Spleen (tissue), 11 donors: ENCODE data around the gene KCNK7. TPM values are rescaled to one million over a fixed set of nuclear protein-coding genes. Genes with fewer than 3 reads are reported as not detected.

Experiments
- DNase-seq: peaks from one replicate; pipeline ENCODE4 v3.0.0-alpha.2; 2020
- H3K27ac ChIP-seq, 8 donors: fragments of 200-600 bp; sonication (generic) in 7 of 8; 1 replicate in 4 of 8; 2 replicates in 4 of 8; pipeline versions ENCODE4 v1.5.0 to v1.8.0; 2016 to 2021; ENCODE audit warnings: inconsistent platforms in 4 of 8, mild to moderate bottlenecking in 4 of 8, moderate library complexity in 1 of 8
- H3K27me3 ChIP-seq, 7 donors: fragments of 200-600 bp; sonication (generic) in 6 of 7; replicated peaks in 1 of 7; 1 replicate in 4 of 7; 2 replicates in 3 of 7; pipeline versions ENCODE4 v1.5.0 to v1.8.0; 2016 to 2021; ENCODE audit warnings: inconsistent platforms in 3 of 7, mild to moderate bottlenecking in 1 of 7
- H3K36me3 ChIP-seq, 6 donors: fragments of 200-600 bp; sonication (generic) in 5 of 6; 1 replicate in 4 of 6; 2 replicates in 2 of 6; pipeline versions ENCODE4 v1.5.0 to v1.8.0; 2016 to 2021; ENCODE audit warnings: inconsistent platforms in 2 of 6
- H3K4me1 ChIP-seq, 6 donors: fragments of 200-600 bp; sonication (generic) in 5 of 6; 1 replicate in 3 of 6; 2 replicates in 3 of 6; pipeline versions ENCODE4 v1.5.0 to v1.8.0; 2016 to 2021; ENCODE audit warnings: inconsistent platforms in 3 of 6
- H3K4me3 ChIP-seq, 8 donors: fragments of 200-600 bp; sonication (generic) in 7 of 8; 1 replicate in 4 of 8; 2 replicates in 4 of 8; pipeline versions ENCODE4 v1.5.0 to v1.8.0; 2016 to 2021; ENCODE audit warnings: inconsistent platforms in 4 of 8, mild to moderate bottlenecking in 4 of 8, moderate library complexity in 2 of 8
- H3K9me3 ChIP-seq, 8 donors: fragments of 200-600 bp; sonication (generic) in 7 of 8; 1 replicate in 4 of 8; 2 replicates in 4 of 8; pipeline versions ENCODE4 v1.5.0 to v1.8.0; 2016 to 2021; ENCODE audit warnings: inconsistent platforms in 4 of 8
- CTCF ChIP-seq, 11 experiments: fragments of 200-600 bp in 7 of 11; fragments of 450-650 bp in 4 of 11; sonication (generic) in 4 of 11; IDR thresholded peaks in 8 of 11; conservative IDR thresholded peaks in 3 of 11; 1 replicate in 7 of 11; 2 replicates in 4 of 11; pipeline versions ENCODE4 v1.4.0 to v1.8.0; 2016 to 2021; ENCODE audit warnings: antibody characterized with exemption in 11 of 11, inconsistent platforms in 4 of 11, mild to moderate bottlenecking in 1 of 11
- POLR2A ChIP-seq, 3 donors: fragments of 450-650 bp; IDR thresholded peaks; one replicate each; pipeline ENCODE4 v1.5.1; 2017; ENCODE audit warnings: antibody characterized with exemption in 3 of 3, mild to moderate bottlenecking in 1 of 3
- POLR2AphosphoS5 ChIP-seq, 3 donors: sonication (generic); formaldehyde crosslinking; IDR thresholded peaks; one replicate each; pipeline ENCODE4 v1.5.1; 2017; ENCODE audit warnings: antibody characterized with exemption in 3 of 3
- whole genome bisulfite sequencing, 5 donors: extraction: QIAGEN DNeasy Blood & Tissue Kit in 3 of 5; methylation state at CpG; one replicate each; pipeline versions ENCODE4 v1.1.5 to v1.1.7; 2013 to 2018; 5-methylcytosine and 5-hydroxymethylcytosine counted together
- intact Hi-C: fragments of 100-400 bp; cut with DNase I; formaldehyde crosslinking; loops from one replicate; pipeline ENCODE4 v1.15.0; 2023; ENCODE audit warnings: low total_unique reads
- polyA plus RNA-seq, 3 donors: library from polyadenylated mRNA; stranded (reverse); fragments of 200-250 nt; gene quantifications; one replicate each; pipeline ENCODE4 v1.2.1, GENCODE V29; 2013
- total RNA-seq, 7 donors: library from RNA; depleted of rRNA in 3 of 7; stranded (reverse); fragments of >200 nt in 3 of 7; fragmentation: NEBNext Ultra II Directional in 4 of 7; extraction: Animal tissue kit (Norgen Biotek cat#: 25700) in 4 of 7; gene quantifications; one replicate each; pipeline versions ENCODE4 v1.1.0 to v1.2.1, GENCODE V29; 2016 to 2021
- donor health status: healthy with polysubstance abuse.
- donor health status: DM: no; HTN: no; CAD: no; lungs with moderate emphysema.
- donor health status: DM: no; HTN: no; CAD: no.
- donor health status: Bipolar disorder and iron deficiency.
- donor health status: healthy.
- donor health status: DM: no; HTN: no; CAD: no.
- donor health status: DM: yes; HTN: yes; CAD: no.

Gene KCNK7
- total and polyA plus RNA-seq, 10 donors, result 0.63 to 6.2 (median 1.8) TPM

GRCh38 chr11:65596520-65596919 is 920 bp upstream of the KCNK7 start:
- H3K27ac ChIP-seq, result peak overlapping the region in 1 of 8 donors; percentile 27
- H3K4me3 ChIP-seq, result no peak overlapping the region
- TF ChIP-seq POLR2AphosphoS5 (IDR thresholded peaks at IDR 0.05), result peak; percentile 6 to 58 (median 44)
- TF ChIP-seq CTCF (IDR thresholded peaks at IDR 0.05 in 8 of 11, conservative IDR thresholded peaks at IDR 0.05 in 3 of 11), result no peak
- 69 to 85% (median 76%) methylated on average over 6 of the region's 6 CpGs for WGBS, 5 donors
- no peaks in the 10 kb centered on the region for H3K27me3 ChIP-seq
- H3K9me3 ChIP-seq, result no peaks in the 10 kb centered on the region
- no peak for DNase-seq
- intact Hi-C loops, result no loop called here
- peaks cover 9 to 48% (median 32%) of the 10 kb centered on the region in 6 donors for H3K4me1 ChIP-seq
- peaks cover 0 to 82% (median 52%) of the 10 kb centered on the region in 6 donors for H3K36me3 ChIP-seq

DNA sequence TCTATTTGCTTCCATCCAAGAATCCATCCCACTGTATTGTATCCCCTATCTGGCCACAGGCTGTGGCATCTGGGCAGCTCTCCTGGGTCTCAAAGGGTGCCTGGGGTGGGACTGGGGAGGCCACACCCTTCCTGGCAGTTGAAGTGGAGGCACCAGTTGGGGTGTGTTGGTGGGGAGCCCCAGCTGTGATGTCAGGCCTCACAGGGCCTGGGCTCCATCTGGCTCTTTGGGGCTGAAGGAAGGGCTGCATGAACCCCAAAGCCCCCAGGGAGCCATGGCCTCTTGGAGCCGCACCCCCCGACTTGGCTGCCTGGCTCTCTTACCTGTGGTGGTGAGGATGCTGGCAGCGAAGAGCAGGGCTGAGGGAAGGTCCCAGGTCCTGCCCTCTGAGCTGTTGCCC is 469 bp downstream of the KCNK7 start:
- intact Hi-C loops, result no loop called here
- no peak for TF ChIP-seq CTCF (IDR thresholded peaks at IDR 0.05 in 8 of 11, conservative IDR thresholded peaks at IDR 0.05 in 3 of 11)
- no peak for TF ChIP-seq POLR2A (IDR thresholded peaks at IDR 0.05)
- peak in 1 of 3 donors; percentile 24 for TF ChIP-seq POLR2AphosphoS5 (IDR thresholded peaks at IDR 0.05)
- WGBS, 5 donors, result 71 to 86% (median 76%) methylated on average over 3 of the region's 3 CpGs
- peak overlapping the region in 3 of 8 donors; percentile 10 to 45 (median 40) for H3K27ac ChIP-seq
- H3K4me1 ChIP-seq, result peaks cover 11 to 62% (median 43%) of the 10 kb centered on the region in 6 donors
- peaks cover 3 to 82% (median 64%) of the 10 kb centered on the region in 6 donors for H3K36me3 ChIP-seq
- no peaks in the 10 kb centered on the region for H3K9me3 ChIP-seq
- H3K4me3 ChIP-seq, result no peak overlapping the region
- no peaks in the 10 kb centered on the region for H3K27me3 ChIP-seq
- DNase-seq, result no peak

- peaks cover 24 to 76% (median 57%) of the 10 kb centered on the region in 6 donors for H3K4me1 ChIP-seq
- no peaks in the 10 kb centered on the region for H3K9me3 ChIP-seq
- H3K27me3 ChIP-seq, result no peaks in the 10 kb centered on the region
- H3K27ac ChIP-seq, result peak overlapping the region in 4 of 8 donors; percentile 9 to 86 (median 78)
- H3K36me3 ChIP-seq, result peaks cover 3 to 82% (median 56%) of the 10 kb centered on the region in 6 donors
- no peak overlapping the region for H3K4me3 ChIP-seq
- TF ChIP-seq POLR2A (IDR thresholded peaks at IDR 0.05), result no peak
- peak; percentile 55 to 85 (median 63) for TF ChIP-seq POLR2AphosphoS5 (IDR thresholded peaks at IDR 0.05)
- TF ChIP-seq CTCF (IDR thresholded peaks at IDR 0.05 in 8 of 11, conservative IDR thresholded peaks at IDR 0.05 in 3 of 11), result peak; percentile 35 to 78 (median 60)
- DNase-seq, result no peak
- intact Hi-C loops, result no loop called here
- WGBS, 5 donors, result 77 to 89% (median 85%) methylated on average over 19 to 26 of the region's 26 CpGs
These were observed 1.8 kb downstream of the KCNK7 start for GRCh38 chr11:65593518-65594414.
